ENCODE data around the gene CCR8. TPM values are rescaled to one million over a fixed set of nuclear protein-coding genes. Genes with fewer than 3 reads are reported as not detected.
A peak's percentile ranks its signal among the peaks of the same experiment; 100 is the strongest.

Gene CCR8, protein sequence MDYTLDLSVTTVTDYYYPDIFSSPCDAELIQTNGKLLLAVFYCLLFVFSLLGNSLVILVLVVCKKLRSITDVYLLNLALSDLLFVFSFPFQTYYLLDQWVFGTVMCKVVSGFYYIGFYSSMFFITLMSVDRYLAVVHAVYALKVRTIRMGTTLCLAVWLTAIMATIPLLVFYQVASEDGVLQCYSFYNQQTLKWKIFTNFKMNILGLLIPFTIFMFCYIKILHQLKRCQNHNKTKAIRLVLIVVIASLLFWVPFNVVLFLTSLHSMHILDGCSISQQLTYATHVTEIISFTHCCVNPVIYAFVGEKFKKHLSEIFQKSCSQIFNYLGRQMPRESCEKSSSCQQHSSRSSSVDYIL
- not detected in 2 replicates for total RNA-seq

DNA sequence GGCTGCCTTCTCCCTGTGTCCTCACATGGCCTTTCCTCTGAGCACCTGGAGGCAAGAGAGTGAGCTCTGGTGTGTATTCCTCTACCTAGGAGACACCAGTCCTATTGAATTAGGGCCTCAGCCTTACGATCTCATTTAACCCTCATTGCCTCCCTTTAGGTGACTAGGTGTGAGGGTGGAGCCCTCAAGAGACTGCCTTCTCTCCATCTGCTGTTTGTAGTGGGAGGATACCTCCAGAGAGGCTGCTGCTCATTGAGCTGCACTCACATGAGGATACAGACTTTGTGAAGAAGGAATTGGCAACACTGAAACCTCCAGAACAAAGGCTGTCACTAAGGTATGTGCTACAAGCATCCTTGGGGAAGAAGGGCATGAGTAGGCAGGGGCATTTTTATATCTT is at the start of gene CCR8:
Gene CCR8, plus strand, starts transcription at position 217 of the 400 bp plus-strand sequence. CDS start 2,623 bp downstream, outside the sequence.
- no peak for DNase-seq

- DNase-seq, result no peak
Observed at GRCh38 chr3:39279745-39280517, 49.6 kb upstream of the CCR8 start, which contains the start of gene CX3CR1. Gene CX3CR1, minus strand, starts transcription at chr3:39280036. Its CDS starts 13,527 bp downstream, at chr3:39266509.

DNA sequence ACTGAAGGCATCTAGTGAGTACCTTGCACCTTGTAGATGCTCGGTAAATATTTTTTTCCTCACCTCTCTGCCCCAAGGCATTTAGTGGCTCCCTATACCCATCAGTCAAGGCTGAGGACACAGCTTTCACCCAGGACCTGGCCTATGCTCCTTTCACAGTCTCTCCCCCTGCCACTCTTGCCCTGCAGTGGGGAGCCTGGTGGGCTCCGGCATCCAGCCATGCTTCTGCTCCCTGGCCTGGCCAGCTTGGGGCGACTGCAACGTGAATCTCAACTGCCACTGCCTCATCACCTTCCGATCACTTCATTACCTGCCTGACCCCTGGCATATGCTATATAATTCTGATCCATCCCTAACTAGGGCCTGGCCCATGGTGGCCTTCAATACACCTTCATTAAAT is 48.9 kb upstream of the CCR8 start:
- no peak for DNase-seq

GRCh38 chr3:39281533-39281932 is 48.0 kb upstream of the CCR8 start:
- no peak for DNase-seq

GRCh38 chr3:39282057-39282456 is 47.5 kb upstream of the CCR8 start:
- no peak for DNase-seq

GRCh38 chr3:39284457-39284881 is 45.0 kb upstream of the CCR8 start:
- peak; percentile 40 for DNase-seq

GRCh38 chr3:39285332-39285731 is 44.2 kb upstream of the CCR8 start:
- no peak for DNase-seq

GRCh38 chr3:39286771-39287170 is 42.7 kb upstream of the CCR8 start:
- DNase-seq, result no peak

DNA sequence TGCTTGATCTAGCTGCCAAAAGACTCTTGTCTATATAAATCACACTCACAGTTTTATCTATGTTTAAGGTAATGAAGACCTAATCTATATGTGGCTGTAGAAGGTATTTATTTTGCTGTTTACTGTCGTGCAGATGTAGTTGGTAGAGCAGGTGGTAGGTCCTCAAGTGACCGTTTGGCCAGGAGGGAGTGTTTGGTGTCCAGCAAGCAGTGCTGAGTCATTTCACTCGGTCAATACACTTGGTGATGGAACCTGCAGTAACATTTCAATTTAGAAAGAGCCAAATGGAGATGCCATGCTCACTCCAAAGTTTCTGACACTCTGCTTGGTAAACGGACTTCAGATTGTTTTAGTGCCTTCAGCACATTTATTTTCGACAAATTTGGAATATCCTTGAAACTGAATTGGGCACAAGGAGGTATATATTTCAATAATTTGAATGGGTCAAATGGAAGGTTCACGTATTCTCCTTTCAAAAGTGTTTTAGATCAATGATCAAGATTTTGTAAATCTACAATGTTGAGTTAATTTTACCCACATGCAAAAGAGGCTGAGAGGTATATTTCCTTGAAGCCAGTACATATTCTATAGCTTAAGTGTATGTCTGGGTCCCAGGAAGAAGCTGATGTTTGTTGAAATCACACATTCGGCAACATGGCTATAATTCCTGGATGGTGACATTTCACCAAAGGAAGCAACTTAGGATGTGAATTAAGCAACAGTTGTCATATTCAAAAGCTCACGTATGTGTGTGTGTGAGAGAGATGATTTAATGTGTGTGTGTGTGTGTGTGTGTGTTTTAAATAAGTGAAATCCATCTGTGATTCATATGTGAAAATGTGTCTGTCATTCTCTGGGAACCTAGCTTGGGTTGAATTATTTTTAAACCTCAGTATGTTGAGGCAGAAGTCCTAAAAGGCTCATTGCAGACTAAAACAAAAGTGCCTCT is 42.0 kb upstream of the CCR8 start:
- no peak for DNase-seq

DNA sequence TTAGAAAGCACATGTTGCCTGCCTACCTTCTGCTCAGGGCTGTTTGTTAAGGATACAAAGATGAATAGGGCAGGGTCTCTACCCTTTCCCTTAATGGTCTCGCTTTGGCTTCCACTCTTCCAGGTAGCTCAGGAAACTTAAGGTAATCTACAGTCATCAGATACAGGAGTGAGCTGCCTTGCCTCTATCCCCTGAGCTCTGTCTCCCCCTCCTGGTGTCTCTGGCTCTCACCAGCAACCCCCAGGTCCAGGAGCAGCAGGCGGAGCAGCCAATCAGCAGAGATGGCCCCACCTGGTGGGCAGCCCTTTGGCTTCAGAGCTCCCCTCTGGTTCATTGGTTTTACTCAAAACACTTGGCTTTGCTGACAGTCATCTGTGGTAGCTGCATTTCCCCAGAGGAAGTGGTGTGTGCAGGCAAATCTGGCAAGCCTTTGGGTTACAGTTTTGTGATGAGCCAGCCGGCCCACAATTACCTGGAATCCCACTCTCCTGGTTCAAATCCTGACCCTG is 41.2 kb upstream of the CCR8 start:
- peak; percentile 91 for DNase-seq

GRCh38 chr3:39289107-39289506 is 40.4 kb upstream of the CCR8 start:
- no peak for DNase-seq

DNA sequence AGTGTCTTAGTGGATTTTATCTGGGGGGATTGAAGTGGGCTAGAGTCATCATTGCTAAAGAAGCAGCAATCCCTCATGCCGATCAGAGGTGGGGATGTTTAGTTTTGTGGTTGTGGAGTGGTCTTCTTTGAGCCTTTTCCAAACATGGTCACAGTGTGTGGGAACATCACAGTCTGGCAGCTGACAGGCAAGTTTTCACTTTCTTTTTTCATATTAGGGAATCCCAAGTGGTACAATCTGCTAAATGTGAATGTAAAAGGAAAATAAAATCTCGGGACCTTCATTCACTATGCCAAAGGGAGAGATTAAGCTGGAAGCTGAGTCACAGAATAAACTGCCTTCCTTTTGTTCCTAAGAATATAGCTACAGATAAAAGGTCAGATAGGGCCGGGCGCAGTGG is 39.3 kb upstream of the CCR8 start:
- peak; percentile 56 for DNase-seq

DNA sequence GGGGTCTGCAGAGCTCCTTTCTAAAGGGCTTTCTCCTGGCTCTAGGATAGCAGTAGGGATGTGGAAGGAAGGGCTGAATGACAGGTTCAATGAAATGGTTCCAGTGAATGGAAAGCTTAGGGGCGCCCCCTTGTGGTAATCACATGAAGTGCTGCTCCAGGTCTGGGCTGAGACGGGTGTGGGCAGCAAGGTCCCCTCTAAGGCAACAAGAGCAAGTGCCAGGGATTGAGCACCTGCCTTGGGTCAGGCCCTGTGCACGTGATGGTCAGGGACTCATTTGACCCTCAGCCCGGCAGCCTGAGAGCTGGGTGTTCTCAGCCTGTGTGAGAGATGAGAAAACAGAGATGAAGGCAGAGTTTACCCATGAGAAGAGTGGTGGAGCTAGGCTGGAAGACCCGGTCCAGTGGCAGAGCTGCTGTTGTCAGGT is 37.6 kb upstream of the CCR8 start:
- peak; percentile 76 for DNase-seq

DNA sequence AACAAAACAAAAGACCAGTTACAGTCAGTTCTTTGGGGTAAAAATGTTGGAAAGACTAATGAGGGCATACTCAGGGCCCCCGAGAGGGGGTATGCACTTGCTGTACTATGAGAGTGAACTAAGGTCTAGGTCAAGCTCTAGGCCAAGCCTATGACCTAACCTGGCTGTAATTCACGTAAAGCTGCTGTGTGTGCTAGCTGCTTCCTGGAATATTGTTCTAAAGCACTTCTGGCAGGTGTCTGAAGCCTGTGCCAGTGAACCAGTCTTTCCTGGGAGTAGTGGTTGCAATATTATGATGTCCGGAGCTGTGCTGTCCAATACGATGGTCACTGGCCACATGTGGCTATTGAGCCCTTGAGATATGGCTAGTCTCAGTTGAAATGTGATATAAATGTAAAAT is 36.5 kb upstream of the CCR8 start:
- no peak for DNase-seq

GRCh38 chr3:39294446-39295183 is 34.9 kb upstream of the CCR8 start:
- DNase-seq, result no peak

GRCh38 chr3:39295184-39295775 is 34.2 kb upstream of the CCR8 start:
- no peak for DNase-seq

GRCh38 chr3:39296197-39297077 is 33.1 kb upstream of the CCR8 start:
- no peak for DNase-seq

DNA sequence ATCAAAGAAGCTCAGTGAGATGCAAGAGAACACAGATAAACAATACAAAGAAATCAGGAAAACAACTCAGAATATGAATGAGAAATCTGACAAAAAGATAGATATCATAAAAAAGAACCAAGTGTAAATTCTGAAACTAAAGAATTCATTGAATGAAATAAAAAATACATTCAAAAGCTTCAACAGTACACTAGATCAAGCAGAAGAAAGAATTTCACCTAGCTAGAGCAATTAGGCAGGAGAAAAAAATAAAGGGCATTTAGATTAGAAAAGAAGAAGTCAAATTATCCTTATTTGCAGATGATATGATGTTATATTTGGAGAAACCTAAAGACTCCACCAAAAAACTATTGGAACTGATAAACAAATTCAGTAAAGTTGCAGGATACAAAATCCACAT is 30.2 kb upstream of the CCR8 start:
- no peak for DNase-seq

- DNase-seq, result no peak
Observed at GRCh38 chr3:39302178-39302577, 27.3 kb upstream of the CCR8 start.

- no peak for DNase-seq
Observed at GRCh38 chr3:39313289-39313688, 16.2 kb upstream of the CCR8 start.

Data from dermis blood vessel endothelial cell (primary cell).